Thyroid gland (tissue), 4 donors: Measurements from ENCODE around the gene CBR4. TPM values are rescaled to one million over a fixed set of nuclear protein-coding genes. Genes with fewer than 3 reads are reported as not detected.
A peak's percentile ranks its signal among the peaks of the same experiment; 100 is the strongest.
"Not testable (repeated sequence)": the region's sequence is repeated elsewhere in the genome, so short reads cannot be mapped to it uniquely, and the experiment has no call there.

Source experiments
- DNase-seq, 2 donors: peaks; one replicate each; pipeline ENCODE4 v3.0.0-alpha.2; 2019
- H3K27ac ChIP-seq, 3 donors: fragments of 200-600 bp; sonication (generic); 1 replicate in 2 of 3; 2 replicates in 1 of 3; pipeline ENCODE4 v1.5.1; 2016 to 2019; ENCODE audit warnings: mild to moderate bottlenecking in 1 of 3, moderate library complexity in 1 of 3
- H3K27me3 ChIP-seq: fragments of 200-600 bp; sonication (generic); one replicate; pipeline ENCODE4 v1.5.1; 2019
- H3K36me3 ChIP-seq, 2 donors: fragments of 200-600 bp; sonication (generic); one replicate each; pipeline ENCODE4 v1.5.1; 2016 to 2019
- H3K4me1 ChIP-seq, 2 donors: fragments of 200-600 bp; sonication (generic); one replicate each; pipeline ENCODE4 v1.5.1; 2017 to 2019
- H3K4me3 ChIP-seq, 3 donors: fragments of 200-600 bp; sonication (generic); replicated peaks in 1 of 3; 1 replicate in 2 of 3; 2 replicates in 1 of 3; pipeline ENCODE4 v1.5.1; 2016; ENCODE audit warnings: mild to moderate bottlenecking in 1 of 3
- H3K9me3 ChIP-seq: fragments of 200-600 bp; sonication (generic); one replicate; pipeline ENCODE4 v1.5.1; 2017
- CTCF ChIP-seq, 6 experiments: fragments of 200-600 bp in 3 of 6; fragments of 450-650 bp in 3 of 6; sonication (generic) in 3 of 6; IDR thresholded peaks; one replicate each; pipeline ENCODE4 v1.5.1; 2016 to 2019; ENCODE audit warnings: antibody characterized with exemption in 6 of 6, mild to moderate bottlenecking in 2 of 6, inconsistent platforms in 1 of 6, moderate library complexity in 1 of 6
- POLR2A ChIP-seq, 2 donors: fragments of 450-650 bp; IDR thresholded peaks; one replicate each; pipeline ENCODE4 v1.6.1; 2017; ENCODE audit warnings: antibody characterized with exemption in 2 of 2, mild to moderate bottlenecking in 2 of 2, moderate library complexity in 1 of 2
- WGBS, 2 donors: methylation state at CpG; one replicate each; pipeline ENCODE4 v1.1.5; 2017; 5-methylcytosine and 5-hydroxymethylcytosine counted together
- intact Hi-C: fragments of 100-400 bp; cut with DNase I; formaldehyde crosslinking; loops from one replicate; pipeline ENCODE4 v1.15.1; 2023
- small RNA-seq: library from RNA; depleted of rRNA; stranded (forward); fragments of <200 nt; gene quantifications from one replicate; pipeline ENCODE3, GENCODE V24; 2016
- total RNA-seq, 4 donors: library from RNA; depleted of rRNA; stranded (reverse); fragments of >200 nt; gene quantifications; one replicate each; pipeline ENCODE4 v1.2.3, GENCODE V29; 2016

The CBR4 gene
- total RNA-seq, 4 donors from 2014 or later, result 47.7 to 54.2 (median 49.9) TPM

GRCh38 chr4:168955674-168956073 lies 54.4 kb downstream of the CBR4 start:
- 89 to 90% methylated on average over 2 of the region's 2 CpGs for WGBS, 2 donors
- DNase-seq, result no peak
- intact Hi-C loops, result no loop called here
- Histone ChIP-seq H3K4me1 (no peaks in the 10 kb centered on the region), H3K27me3 (no peaks in the 10 kb centered on the region), H3K4me3 (no peak overlapping the region), H3K9me3 (no peaks in the 10 kb centered on the region), H3K27ac (no peak overlapping the region), H3K36me3 (no peaks in the 10 kb centered on the region)
- no peak for TF ChIP-seq POLR2A (IDR thresholded peaks at IDR 0.05)

- 98 to 100% methylated on average over 2 to 3 of the region's 3 CpGs for WGBS, 2 donors
- H3K27ac ChIP-seq, result not testable (repeated sequence)
Observed at GRCh38 chr4:168952821-168953246, 57.2 kb downstream of the CBR4 start.

GRCh38 chr4:168945291-168945690 lies 64.8 kb downstream of the CBR4 start:
- H3K36me3 ChIP-seq, result no peaks in the 10 kb centered on the region
- no peaks in the 10 kb centered on the region for H3K27me3 ChIP-seq
- 63 to 69% methylated on average over 2 of the region's 2 CpGs for WGBS, 2 donors
- H3K9me3 ChIP-seq, result no peaks in the 10 kb centered on the region
- TF ChIP-seq POLR2A (IDR thresholded peaks at IDR 0.05) (no peak), CTCF (IDR thresholded peaks at IDR 0.05) (no peak)
- no peak overlapping the region for H3K4me3 ChIP-seq
- no peak overlapping the region for H3K27ac ChIP-seq
- peaks cover 0 to 2% of the 10 kb centered on the region in 2 donors for H3K4me1 ChIP-seq
- intact Hi-C loops, result no loop called here
- no peak for DNase-seq

More at GRCh38 chr4:168952821-168953246, 57.2 kb downstream of the CBR4 start:
- DNase-seq, result peak; percentile 12 to 21
- H3K9me3 ChIP-seq, H3K4me3 ChIP-seq, H3K4me1 ChIP-seq, intact Hi-C loops, H3K36me3 ChIP-seq, H3K27me3 ChIP-seq: not testable (repeated sequence)

GRCh38 chr4:168942985-168943384 lies 67.1 kb downstream of the CBR4 start:
- intact Hi-C loops, result no loop called here
- no peak for DNase-seq
- WGBS, 2 donors, result 87 to 88% methylated on average over 3 of the region's 3 CpGs

More at GRCh38 chr4:168942985-168943384, 67.1 kb downstream of the CBR4 start:
- Histone ChIP-seq H3K9me3 (no peaks in the 10 kb centered on the region), H3K27me3 (no peaks in the 10 kb centered on the region), H3K4me1 (peaks cover 0 to 2% of the 10 kb centered on the region in 2 donors), H3K4me3 (no peak overlapping the region), H3K36me3 (no peaks in the 10 kb centered on the region), H3K27ac (no peak overlapping the region)
- TF ChIP-seq POLR2A (IDR thresholded peaks at IDR 0.05), result no peak
- TF ChIP-seq CTCF (IDR thresholded peaks at IDR 0.05), result peak in 2 of 6 experiments; percentile 19 to 28

Small RNAs within 50 kb of the gene (small RNA-seq; reads per million reads assigned to genes)
- gene RNY4P17, result 3.3 reads per million, percentile 76 among the genes with 10 or more reads in this experiment
